Astrocyte of the spinal cord (primary cell): ENCODE measurements around the gene SEC22C.

Experiments
- DNase-seq: peaks from one replicate; pipeline ENCODE4 v3.0.0; 2011; ENCODE audit warnings: low read depth, low spot score
- H3K4me3 ChIP-seq: 2 replicates; pipeline ENCODE4 v1.5.1; 2011; ENCODE audit warnings: low read depth, mild to moderate bottlenecking, low read length, moderate library complexity
- CTCF ChIP-seq: IDR thresholded peaks from 2 replicates; pipeline ENCODE4 v1.5.1; 2012; ENCODE audit warnings: low read depth, mild to moderate bottlenecking, low read length, inconsistent platforms
- in situ Hi-C: cut with HindIII; loops from 2 replicates; pipeline ENCODE4 v1.10.0; 2017; ENCODE audit warnings: low sequenced_read_pairs

Gene SEC22C

DNA sequence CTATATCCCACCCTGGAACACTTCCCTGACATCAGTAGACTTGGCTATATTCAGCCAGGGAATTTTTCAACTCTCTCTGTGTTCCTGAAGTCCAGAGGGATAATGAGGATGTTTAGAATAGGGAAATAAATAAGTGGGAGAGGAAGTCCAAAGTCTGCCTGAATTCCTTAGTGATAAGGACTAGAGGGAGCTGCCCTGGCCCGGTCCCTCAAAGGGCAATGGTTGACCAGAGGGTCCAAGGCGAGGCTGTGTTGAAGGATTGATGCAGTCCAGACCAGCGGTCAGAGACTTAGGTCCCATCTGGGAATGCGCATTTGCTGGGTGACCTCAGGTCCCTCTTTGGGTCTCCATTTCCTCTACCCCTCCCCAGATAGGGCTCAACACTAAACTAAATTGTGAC, 71.4 kb downstream of the SEC22C start:
- TF ChIP-seq CTCF = no peak
- no peak for DNase-seq
- in situ Hi-C loops = no loop called here
- H3K4me3 ChIP-seq = no peak overlapping the region

DNA sequence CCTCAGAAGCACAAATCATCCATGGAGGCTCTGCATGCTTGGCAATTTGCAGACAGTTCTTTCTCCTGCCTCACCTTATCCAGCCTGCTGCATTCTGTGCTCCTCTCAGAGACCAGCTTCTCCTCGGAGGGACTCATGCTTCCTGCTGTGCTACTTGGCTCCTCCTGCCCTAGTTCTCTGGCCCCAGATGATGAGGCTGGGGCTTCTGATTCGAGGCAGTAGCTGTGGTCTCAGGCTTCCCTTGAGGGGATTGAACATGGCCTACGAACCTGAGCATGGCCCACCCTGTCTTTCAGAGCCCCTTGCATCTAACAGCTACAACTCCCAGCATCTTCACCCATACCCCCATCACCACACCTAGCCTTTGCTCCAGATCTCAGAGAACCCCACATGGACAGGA, 72.7 kb downstream of the SEC22C start:
- H3K4me3 ChIP-seq = no peak overlapping the region
- no peak for DNase-seq
- TF ChIP-seq CTCF = no peak
- in situ Hi-C loops = no loop called here

- no peak overlapping the region for H3K4me3 ChIP-seq
- TF ChIP-seq CTCF = no peak
- DNase-seq = no peak
- in situ Hi-C loops = no loop called here
Observed at GRCh38 chr3:42508562-42508961, 73.2 kb downstream of the SEC22C start.

DNA sequence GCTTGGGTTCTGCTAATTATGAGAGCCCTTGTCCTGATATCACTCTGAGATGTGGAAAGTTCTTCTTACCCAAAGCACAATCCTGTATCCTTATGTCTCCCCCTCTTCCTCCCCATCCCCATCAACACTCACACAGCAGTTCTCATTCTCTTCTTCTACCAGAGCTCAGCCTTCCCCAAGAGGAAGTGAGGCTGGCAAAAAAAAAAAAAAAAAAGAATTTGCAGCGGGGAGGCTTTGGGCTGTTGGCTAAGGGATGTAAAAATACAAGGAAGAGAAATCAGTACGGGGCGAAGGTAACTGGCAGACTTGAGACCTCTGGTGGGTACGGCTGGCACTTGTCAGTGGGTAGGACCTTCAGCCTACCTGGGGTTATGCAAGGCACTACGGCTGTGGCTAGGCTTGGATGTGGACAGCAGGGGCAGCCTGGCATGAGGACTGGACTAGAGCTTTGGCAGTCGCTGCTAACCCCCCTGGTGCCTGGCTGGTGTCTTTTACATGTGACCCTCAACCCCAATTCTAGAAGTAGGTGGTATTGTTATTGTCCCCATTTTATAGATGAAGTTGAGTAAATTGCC, 73.9 kb downstream of the SEC22C start:
- H3K4me3 ChIP-seq = no peak overlapping the region
- in situ Hi-C loops = no loop called here
- no peak for DNase-seq
- no peak for TF ChIP-seq CTCF

DNA sequence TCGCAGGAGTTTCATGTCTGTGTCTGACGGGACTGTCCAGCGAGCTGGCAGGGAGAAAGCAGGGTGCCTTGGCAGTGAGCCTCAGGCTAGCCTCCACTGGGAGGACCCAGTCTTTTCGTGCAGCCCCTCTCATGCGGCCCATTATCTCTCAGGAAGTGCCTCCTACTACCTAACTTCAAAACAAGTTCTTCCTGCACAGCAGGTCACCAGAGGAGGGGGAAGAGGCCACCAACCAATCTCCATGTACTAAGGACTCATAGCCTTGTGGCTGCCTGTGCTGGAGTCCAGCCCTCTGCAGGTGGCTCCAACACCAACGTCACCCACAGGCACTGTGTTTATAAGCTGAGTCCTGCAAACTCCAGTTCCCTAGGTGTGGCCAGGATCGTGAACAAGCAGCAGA, 74.5 kb downstream of the SEC22C start:
- DNase-seq = no peak
- in situ Hi-C loops = no loop called here
- no peak overlapping the region for H3K4me3 ChIP-seq
- no peak for TF ChIP-seq CTCF

GRCh38 chr3:42505849-42506410, 75.8 kb downstream of the SEC22C start:
- DNase-seq = no peak
- in situ Hi-C loops = no loop called here
- no peak for TF ChIP-seq CTCF

More at GRCh38 chr3:42505849-42506410, 75.8 kb downstream of the SEC22C start:
- H3K4me3 ChIP-seq = no peak overlapping the region
